Choroid plexus epithelial cell (primary cell): ENCODE measurements around the gene MAP3K20.

Experiments used
- DNase-seq: peaks from one replicate; pipeline ENCODE4 v3.0.0-alpha.2; 2010; ENCODE audit warnings: low read depth
- H3K4me3 ChIP-seq: 2 replicates; pipeline ENCODE4 v1.5.1; 2011; ENCODE audit warnings: low read depth, mild to moderate bottlenecking, control low read depth, low read length, moderate library complexity
- CTCF ChIP-seq: conservative IDR thresholded peaks from 2 replicates; pipeline ENCODE4 v1.5.1; 2011; ENCODE audit warnings: low read depth, mild to moderate bottlenecking, control low read depth, inconsistent platforms, low read length, moderate library complexity

MAP3K20 gene

DNA sequence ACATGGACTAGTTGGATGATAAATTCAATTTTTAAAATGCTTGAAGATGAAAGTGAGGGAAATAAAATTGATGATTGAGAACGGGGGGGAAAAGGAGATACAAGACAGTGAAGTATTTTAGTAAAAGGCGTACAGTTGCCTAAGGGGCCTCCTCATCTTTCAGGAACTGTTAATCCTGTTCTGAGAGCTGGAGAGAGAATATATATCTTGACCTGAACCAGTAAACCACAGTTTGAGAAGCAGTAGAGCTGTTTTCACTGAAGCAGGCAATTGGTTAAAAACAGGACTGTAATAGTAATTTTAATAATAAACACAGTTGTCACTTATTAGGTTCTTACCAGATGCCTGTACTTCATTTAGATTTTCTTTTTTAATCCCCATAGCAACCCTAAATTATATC, 137.5 kb downstream of the MAP3K20 start:
- no peak overlapping the region for H3K4me3 ChIP-seq
- no peak for DNase-seq
- no peak for TF ChIP-seq CTCF

DNA sequence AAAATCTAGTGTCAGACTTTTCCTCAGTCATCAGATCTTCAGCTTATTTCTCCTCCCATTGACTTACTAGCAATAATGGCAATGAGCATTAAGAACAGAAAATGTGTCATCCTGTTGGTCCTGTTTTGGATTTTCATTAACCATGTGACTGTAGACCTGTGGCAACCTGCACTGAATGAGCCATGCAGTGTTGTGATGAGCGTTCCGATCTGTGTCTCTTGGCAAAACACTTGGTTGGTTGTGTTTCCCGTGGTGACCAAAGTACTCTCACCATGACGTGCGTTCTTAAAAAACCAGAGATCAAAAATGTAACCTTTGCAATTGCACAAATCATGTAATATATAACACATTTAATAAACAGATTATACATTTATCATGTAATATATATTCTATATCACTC, 138.6 kb downstream of the MAP3K20 start:
- peak; percentile 26 for DNase-seq
- TF ChIP-seq CTCF = no peak
- no peak overlapping the region for H3K4me3 ChIP-seq

DNA sequence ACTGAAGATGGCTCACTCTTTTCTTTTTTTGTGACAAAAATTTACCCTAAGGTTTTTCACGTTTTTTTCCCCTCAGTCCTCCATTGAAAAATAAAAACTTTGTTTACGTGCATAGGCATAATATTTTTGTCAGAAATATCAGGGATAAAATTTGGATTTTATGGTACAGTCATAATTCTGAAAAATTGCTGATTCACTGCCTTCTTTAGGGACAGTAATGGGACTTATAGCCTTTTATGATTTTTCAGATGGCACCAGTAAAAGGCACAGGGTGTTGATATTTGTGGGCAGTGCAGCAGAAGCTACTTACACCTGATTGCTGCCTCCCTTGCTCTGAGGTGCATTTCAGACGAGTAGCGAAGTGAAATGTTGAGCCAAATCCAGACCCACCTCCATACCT, 139.7 kb downstream of the MAP3K20 start:
- no peak for TF ChIP-seq CTCF
- no peak overlapping the region for H3K4me3 ChIP-seq
- DNase-seq = no peak

DNA sequence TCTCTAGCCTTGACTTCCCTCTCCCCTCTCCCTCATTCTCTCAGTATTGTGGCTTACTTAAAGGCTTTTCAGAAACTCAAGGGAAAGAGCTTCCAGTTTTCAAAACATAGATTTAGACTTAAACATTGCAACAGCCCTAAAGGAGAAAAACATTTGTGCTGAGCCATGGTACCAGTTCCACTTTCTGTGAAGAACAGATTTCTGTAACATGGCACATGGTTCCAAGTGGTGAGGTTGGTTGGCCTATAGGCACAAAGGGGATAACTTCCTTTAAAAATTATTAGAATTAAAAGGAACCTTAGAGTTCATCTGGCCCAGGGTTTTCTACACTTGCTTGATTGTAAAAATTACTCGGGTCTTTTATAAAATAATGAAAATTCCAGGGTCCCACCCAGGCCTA, 140.4 kb downstream of the MAP3K20 start:
- no peak for TF ChIP-seq CTCF
- H3K4me3 ChIP-seq = no peak overlapping the region
- no peak for DNase-seq

- H3K4me3 ChIP-seq = no peak overlapping the region
- DNase-seq = peak; percentile 25
- TF ChIP-seq CTCF = peak; percentile 29
Observed at GRCh38 chr2:173216668-173217067, 141.0 kb downstream of the MAP3K20 start.

GRCh38 chr2:173217116-173217840, 141.6 kb downstream of the MAP3K20 start:
- no peak for TF ChIP-seq CTCF
- peak; percentile 8 for DNase-seq
- peak overlapping the region; percentile 42 for H3K4me3 ChIP-seq
